ENCODE results near the gene CDHR4.
"Not testable (repeated sequence)": the region's sequence is repeated elsewhere in the genome, so short reads cannot be mapped to it uniquely, and the experiment has no call there.

Gene CDHR4

DNA sequence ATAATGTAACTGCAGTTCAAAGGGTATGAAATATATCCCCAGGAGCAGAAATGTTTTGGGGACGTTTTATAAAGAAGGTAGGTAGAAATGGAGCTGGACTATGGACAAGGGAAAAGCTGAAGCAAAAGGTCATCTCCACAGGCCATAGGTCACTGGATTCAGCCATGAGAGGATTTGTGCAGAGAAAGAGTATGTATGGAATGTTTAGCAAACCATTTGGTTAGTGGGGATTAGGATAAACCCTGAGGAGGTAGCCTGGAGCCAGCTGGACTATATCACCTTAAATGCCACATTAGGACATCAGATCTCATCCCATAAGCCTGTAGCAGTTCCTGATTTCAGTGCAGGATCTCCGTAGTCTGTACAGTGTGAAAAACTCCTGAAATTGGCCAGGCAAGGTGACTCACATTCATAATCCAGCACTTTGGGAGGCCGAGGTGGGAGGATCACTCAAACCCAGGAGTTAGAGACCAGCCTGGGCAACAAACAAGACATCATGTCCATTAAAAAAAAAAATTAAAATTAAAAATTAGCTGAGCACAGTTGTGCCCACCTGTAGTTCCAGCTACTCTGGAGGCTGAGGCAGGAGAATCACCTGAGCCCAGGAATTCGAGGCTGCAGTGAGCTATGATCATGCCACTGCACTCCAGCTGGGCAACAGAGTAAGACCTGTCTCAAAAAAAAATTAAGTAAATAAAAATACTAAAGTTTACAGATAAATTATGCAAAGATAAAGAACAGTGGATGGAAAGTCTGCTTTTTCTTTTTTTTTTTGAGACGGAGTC is 18.1 kb downstream of the CDHR4 start:
- DNase-seq (ENCODE audit: low spot score), result no peak

DNA sequence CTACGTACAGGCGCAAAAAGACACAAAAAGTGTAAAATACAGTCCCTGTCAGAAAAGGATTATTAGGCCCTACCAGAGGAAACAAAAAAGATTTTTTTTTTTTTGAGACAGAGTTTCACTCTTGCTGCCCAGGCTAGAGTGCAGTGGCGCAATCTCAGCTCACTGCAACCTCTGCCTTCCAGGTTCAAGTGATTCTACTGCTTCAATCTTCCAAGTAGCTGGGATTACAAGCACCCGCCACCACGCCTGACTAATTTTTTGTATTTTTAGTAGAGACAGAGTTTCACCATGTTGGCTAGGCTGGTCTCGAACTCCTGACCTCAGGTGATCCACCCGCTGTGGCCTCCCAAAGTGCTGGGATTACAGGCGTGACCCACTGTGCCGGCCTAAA is 18.7 kb downstream of the CDHR4 start:
- DNase-seq (ENCODE audit: low spot score), result not testable (repeated sequence)

DNA sequence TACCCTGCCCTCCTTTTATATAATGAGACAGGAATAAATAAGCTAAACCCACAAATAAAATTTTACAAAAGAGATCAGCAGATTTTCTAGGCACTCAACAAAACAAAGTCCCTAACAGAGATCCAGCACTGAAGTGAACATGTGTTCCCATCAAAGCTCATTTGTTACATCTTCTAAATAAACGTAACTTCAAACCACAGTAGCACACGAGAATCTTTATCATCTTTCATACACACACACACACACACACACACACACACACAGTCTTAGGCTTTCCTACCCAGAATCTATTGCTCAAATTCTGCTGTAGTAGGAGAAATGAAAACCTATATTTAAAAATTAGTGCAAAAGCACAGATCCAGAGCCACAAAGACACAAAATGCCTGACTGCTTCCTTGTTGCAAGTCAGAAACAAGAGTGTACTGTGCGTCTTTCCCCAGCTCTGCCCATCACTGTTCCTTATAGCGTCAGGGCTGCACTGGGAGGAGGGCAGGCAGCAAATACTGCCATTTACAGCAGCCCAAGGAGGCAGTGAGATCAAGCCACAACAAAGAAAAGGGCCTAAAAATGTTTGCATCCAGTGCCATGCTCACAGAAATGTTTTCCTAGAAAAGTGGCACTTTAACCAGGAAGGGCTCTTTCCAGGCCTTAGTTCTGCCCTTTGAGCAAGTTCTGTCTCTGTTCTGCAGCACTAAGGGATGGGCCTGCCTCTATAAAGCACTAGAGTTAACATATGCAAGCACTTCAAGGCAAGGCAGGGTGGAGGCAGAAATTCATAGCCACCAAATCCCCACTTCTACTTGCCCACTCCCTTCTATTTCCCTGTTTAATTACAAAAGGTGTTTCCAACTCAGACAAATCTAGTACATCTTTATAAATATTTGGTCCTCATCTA is 19.3 kb downstream of the CDHR4 start:
- no peak for DNase-seq (ENCODE audit: low spot score)

DNA sequence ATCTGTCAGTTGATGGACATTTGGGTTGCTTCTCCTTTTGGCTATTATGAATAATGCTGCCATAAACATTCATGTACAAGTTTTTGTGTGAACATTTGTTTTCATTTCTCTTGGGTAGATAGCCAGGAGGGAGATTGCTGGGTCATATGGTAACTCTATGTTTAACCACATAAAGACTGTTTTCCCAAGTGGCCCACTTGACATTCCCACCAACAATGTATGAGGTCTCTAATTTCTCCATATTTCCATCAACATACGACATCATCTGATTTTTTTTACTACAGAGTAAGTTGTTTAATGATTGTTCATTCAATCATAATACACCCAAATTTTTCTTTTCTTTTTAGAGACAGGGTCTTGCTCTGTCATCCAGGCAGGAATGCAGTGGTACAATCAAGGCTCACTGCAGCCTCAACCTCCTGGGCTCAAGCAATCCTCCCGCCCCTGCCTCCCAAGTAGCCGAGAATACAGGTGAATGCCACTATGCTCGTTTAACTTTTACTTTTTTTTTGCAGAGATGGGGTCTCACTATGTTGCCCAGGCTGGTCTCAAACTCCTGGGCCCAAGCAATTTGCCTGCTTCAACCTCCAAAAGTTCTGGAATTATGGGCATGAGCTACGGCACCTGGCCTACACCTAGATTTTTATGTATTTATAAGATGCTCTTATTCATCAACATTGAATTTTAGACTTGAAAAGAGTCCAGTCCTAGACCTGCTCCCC is 20.2 kb downstream of the CDHR4 start:
- DNase-seq (ENCODE audit: low spot score), result no peak

DNA sequence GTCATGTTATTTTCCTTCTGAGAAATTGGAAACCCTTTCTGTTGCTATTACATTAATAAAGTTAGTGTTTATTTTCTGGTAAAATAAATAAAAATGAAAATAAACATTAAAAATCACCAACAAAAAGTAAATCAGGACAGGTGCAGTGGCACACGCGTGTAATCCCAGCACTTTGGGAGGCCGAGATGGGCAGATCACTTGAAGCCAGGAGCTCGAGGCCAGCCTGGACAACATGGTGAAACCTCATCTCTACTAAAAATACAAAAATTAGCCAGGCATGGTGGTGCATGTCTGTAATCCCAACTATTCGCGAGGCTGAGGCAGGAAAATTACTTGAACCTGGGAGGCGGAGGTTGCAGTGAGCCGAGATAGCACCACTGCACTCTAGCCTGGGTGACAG is 23.6 kb downstream of the CDHR4 start:
- not testable (repeated sequence) for DNase-seq (ENCODE audit: low spot score)

DNA sequence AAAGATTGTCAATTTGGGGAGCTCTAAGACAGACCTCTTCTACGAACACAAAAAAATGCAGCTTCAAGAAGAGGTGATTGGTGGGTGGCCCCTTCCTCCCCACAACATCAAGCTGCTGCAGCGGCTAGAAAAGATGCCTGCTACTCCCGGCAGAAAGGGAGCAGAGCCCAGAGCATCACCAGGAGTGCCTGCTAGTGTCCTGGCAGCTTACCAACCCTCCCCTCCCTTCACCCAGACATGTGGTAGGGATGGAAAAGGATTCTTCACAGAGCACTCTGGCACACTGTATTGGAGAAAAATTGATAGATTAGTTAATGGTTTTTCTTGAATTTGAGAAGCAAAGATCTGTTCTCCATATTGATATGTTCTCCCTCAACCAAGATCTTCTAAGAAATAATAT is 24.1 kb downstream of the CDHR4 start:
- no peak for DNase-seq (ENCODE audit: low spot score)

DNA sequence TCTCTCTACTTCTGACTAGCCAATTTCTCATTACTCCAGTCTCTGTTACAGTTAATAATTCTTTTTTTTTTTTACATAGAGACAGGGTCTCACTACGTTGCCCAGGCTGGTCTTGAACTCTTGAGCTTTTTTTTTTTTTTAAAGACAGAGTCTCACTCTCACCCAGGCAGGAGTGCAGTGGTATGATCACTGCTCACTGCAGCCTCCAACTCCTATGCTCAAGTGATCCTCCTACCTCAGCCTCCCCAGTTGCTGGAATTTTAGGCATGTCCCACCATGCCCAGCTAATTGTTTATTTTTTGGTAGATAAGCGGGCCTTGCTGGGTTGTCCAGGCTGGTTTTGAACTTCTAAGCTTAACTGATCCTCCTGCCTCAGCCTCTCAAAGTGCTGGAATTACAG is 27.0 kb downstream of the CDHR4 start:
- no peak for DNase-seq (ENCODE audit: low spot score)

DNA sequence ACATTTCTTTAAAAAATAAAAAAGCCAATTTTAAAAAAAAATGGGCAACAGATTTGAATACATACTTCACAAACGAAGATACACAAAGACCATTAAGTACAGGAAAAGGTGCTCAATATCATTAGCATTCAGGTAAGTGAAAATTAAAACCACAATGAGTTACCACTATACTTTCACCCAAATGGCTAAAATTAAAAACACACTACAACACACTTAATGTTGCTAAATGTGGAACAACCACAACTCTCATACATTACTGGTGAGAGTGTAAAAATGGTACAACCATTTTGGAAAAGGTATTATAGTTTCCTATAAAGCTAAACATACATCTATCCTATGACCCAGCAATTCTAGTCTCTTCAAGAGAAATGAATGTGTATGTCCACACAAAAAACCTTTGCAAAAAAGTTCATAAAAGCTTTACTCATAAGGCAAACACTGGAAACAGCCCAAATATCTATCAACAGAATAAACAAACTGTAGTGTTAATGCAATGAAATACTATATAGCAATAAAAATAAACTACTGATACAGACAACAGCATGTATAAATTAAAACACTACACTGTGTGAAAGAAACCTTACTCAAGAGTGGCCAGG is 28.2 kb downstream of the CDHR4 start:
- DNase-seq (ENCODE audit: low spot score), result no peak

DNA sequence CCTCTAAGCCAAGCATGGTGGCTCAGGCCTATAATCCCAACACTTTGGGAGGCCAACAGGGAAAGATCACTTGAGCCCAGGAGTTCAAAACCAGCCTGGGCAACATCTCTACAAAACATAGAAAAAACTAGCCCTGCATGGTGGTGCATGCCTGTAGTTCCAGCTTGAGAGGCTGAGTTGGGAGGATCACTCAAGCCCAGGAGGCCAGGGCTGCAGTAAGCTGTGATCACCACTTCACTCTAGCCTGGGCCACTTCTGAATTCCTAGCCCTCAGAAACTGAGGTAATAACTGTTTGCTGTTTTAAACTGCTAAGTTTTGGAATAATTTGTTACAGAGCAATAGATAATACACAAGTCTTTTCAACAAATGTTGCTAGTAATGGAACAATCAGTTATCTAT is 29.7 kb downstream of the CDHR4 start:
- no peak for DNase-seq (ENCODE audit: low spot score)

DNA sequence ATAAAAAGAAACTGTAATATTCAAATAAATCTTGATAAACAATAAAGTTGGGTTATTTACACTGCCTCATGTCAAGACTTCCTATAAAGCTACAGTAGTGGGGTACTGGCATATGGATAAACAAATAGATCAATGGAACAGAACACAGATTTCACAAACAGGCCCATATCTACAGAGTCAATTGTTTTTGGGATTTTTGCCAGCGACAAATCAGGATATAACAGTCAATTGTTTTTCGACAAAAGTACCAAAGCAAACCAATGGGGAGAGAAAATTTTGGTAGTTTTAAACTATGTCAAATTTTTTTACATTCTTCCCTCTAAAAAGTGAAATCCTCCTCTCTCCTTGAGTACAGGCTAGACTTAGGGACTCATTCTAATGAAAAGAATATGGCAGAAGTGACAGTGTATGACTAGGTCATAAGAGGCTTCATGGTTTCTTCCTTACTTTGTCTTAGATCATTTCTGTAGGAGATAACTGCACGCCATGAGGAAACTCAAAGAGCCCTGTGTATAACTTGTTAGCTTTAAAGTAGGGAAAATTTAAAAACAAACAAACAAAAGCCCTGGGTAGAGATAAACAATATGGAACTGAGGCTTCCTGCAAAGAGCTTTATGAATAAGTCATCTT is 30.3 kb downstream of the CDHR4 start:
- DNase-seq (ENCODE audit: low spot score), result no peak

DNA sequence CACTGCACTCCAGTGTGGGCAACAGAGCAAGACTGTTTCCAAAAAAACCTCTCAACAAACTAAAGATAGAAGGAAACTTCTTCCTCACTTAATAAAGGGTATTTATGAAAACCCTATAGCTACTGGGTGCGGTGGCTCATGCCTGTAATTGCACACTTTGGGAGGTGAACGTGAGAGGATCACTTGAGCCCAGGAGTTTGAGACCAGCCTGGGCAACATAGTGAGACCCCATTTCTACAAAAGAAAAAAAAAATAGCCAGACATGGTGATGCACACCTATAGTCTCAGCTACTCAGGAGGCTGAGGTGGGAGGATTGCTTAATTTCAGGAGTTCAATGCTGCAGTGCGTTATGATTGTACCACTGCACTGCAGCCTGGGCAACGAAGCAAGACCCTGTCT is 35.7 kb downstream of the CDHR4 start:
- no peak for DNase-seq (ENCODE audit: low spot score)

DNA sequence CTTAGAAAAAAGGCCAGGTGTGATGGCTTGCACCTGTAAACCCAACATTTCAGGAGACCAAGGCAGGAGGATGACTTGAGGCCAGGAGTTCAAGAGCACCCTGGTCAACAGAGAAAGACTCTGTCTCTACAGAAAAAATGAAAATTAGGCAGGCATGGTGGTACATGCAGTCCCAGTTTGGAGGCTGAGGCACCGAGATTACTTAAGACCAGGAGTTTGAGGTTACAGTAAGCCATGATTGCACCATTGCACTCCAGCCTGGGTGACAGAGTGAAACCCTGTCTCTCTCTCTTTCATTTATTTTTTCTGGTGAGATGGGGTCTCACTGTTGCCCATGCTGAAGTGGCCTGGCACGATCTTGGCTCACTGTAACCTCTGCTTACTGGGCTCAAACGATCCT is 38.0 kb downstream of the CDHR4 start:
- no peak for DNase-seq (ENCODE audit: low spot score)

DNA sequence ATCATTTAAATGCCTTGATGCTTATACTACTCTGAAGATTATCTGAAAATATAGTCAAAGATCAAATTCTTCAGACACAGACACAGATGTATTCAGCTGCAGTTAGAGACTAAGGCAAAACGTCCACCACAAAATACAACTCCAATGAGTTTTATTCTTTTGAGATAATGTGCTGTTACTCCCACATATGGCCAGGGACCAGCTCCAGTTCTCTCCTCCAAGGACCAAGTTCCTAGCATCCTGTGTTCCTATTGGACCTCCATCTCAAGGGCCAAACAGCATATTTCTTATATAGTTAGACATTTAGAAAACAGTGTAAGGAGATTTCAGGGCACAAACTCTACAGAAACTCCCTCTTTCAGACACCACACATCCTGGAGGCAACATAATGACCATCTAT is 40.4 kb downstream of the CDHR4 start:
- DNase-seq (ENCODE audit: low spot score), result no peak

DNA sequence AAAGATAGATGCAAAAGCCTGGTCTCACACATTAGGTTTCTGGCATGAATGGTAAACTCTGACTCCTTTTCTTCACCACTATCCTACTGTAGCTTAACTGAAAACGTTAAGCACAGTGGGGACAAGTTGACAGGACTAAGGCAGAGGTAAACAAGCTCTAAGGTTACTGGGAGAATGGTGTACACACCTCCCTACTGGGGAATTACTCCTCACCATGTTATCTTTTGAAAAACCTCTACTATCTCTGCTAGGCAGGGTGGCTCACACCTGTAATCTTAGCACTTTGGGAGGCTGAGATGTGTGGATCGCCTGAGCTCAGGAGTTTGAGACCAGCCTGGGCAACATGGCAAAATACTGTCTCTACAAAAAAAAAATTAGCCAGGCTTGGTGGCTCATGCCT is 42.5 kb downstream of the CDHR4 start:
- DNase-seq (ENCODE audit: low spot score), result no peak

DNA sequence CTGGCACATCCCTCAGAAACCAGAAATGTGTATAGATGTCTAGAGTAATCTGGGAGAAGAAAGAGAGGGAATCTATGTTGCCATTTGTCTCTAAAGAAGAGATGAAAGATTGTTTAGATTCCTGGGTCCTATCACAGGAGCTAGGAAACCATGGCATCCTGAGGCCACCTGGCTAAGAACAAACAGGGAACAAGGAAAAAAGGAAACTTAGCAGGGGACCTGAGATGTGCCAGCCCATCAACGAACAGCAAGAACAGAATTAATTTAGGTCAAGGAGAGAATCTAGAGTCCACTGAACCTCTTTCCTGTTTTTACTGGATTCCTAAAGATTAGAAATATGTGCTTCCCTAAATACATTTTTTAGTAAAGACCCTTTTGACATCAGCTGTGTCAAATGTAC is 43.6 kb downstream of the CDHR4 start:
- DNase-seq (ENCODE audit: low spot score), result no peak

DNA sequence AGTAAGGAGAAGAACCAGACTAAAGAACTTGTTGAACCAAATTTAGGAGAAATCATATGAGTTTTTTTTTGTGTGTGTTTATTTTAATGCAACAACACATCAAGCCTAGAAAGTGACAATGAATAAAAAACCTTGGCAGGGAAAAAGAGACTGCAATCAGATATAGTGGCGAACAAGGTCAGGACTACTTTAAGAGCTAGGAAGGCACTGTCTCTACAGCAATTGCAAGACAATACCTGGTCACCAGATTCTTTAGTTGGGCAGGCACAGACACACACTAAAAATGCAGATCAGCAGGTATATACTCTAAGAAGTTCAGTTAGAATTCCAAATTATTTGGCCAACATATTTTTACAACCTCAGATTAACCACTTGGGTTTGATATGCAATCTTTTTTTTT is 45.1 kb downstream of the CDHR4 start:
- DNase-seq (ENCODE audit: low spot score), result no peak

DNA sequence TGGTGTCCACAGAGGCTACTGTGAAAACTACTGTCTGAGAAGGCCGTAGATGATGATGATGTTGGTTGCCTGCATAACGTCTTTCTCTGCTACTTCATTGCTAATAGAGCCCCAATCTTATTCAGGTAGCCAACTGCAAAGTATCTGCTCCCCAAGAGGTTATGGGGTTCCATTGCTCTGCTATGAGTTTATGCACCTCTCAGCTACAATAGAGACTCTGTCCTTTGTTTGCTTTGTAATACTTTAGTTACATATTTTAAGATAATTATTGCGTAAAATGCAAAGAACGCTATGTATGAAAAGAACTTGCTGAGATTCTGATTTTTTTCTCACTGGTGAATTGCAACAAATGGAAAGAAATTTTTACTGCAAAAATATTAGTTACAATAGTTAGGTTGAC is 48.2 kb downstream of the CDHR4 start:
- DNase-seq (ENCODE audit: low spot score), result no peak

DNA sequence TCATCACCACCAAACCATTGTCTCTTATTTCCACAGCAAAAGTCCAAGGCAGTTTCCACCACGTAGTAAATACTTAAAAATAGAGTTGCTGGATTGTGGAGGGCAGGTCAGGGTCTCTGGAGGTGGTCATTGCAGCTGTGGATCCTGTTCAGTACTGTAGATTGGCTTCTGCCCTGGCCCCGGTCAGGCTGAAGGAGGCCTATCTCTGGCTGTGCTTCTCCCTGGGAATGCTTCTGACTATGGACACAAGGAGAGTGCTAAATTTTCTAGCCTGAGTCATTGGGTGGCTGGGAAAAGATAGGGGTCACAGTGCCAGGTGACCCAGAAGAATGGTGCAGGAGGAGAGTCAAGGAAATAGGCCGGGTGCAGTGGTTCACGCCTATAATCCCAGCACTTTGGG is 49.6 kb downstream of the CDHR4 start:
- DNase-seq (ENCODE audit: low spot score), result no peak

DNA sequence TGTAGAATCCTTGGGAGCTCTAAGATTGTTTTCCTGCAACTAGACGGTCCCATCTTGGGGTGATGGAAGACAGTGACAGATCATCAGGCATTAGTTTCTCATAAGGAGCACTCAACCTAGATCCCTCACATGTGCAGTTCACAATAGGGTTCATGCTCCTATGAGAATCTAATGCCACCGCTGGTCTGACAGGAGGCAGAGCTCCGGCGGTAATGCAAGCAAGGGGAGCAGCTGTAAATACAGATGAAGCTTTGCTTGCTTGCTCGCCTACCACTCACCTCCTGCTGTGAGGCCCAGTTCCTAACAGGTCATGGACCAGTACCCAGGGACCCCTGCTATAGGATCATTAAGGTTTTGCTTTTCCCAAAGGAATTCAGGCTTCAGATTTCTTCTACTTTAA is 50.8 kb downstream of the CDHR4 start:
- not testable (repeated sequence) for DNase-seq (ENCODE audit: low spot score)

DNA sequence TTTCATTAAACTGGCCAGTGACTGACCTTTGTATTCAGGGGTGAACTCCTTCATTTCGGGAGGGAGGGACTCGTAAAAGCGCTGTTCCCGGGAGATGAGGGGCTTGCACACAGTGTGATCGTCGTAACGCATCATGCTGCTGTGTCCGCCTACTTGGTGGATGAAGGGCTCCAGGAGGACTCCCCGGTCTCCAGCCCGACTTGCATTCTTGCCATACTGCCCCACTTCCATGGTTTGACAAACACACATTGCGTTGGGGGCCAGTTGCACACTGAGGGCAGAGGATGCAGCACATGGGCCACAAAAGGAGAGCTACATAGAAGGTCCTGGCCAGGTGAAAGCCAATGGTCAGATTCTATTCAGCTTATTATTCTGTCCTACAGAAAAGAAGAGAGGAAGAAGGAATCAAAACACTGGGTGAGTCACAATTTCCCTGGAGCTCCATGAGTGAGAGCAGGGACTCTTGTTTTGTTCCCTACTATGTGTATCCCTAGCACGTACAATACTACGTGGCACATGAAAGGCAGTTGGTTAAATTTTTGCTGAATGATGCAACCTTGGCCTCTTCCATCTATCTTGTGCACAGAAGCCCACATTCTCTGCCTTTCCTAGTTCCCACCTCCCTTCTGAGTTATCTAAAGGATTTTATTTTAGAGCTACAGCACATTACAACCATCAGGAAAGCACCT is 51.7 kb downstream of the CDHR4 start:
- no peak for DNase-seq (ENCODE audit: low spot score)

DNA sequence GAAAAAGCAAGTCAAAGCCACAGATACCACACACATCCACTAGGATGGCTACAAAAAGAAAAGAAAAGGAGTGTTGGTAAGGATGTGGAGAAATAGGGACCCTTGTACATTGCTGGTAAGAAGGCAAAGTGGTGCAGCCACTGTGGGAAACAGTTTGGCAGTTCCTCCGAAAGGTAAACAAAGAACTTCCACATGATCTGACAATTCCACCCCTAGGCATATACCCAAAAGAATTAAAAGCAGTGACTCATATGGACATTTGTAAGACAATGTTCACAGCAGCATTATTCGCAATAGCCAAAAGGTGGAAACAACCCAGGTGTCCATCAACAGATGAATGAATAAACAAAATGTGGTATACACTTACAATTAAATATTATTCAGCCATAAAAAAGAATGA is 53.7 kb downstream of the CDHR4 start:
- DNase-seq (ENCODE audit: low spot score), result no peak

Measured in germinal center (tissue), 1 donor.